Glomerular visceral epithelial cell (primary cell): Measurements from ENCODE around the gene TMEM91.
A peak's percentile ranks its signal among the peaks of the same experiment; 100 is the strongest.
"Not testable (repeated sequence)": the region's sequence is repeated elsewhere in the genome, so short reads cannot be mapped to it uniquely, and the experiment has no call there.

Experiments
- DNase-seq: peaks from one replicate; pipeline ENCODE4 v3.0.0-alpha.2; 2016; ENCODE audit errors: extremely low spot score

The TMEM91 gene

GRCh38 chr19:41376241-41376997, at the start of gene TMEM91:
Gene TMEM91 (plus strand): TSS chr19:41376533. CDS start chr19:41378310, 1,777 bp downstream.
- DNase-seq, result no peak

DNA sequence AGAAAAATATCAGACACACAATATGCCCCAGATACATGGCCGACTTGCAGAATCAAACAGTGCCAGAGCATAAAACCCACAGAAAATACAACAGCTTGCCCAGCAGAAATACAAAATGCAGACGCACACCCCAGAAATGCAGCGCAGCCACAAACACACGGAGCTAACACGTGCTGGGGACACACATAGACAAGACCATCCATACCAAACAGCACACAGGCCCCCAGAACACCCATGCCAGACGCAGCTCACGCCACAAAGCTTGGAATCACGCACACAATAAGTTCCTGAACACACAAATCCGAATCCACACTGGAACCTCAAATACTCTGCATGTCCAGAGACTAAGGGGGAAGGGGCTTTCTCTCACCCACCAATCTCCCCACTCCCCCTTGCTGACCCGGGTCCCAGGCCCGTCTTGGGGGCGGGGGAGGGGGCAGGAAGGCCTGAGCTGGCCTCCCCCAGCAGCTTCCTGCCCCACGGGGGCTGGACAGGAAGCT, 49.2 kb upstream of the TMEM91 start:
- no peak for DNase-seq

DNA sequence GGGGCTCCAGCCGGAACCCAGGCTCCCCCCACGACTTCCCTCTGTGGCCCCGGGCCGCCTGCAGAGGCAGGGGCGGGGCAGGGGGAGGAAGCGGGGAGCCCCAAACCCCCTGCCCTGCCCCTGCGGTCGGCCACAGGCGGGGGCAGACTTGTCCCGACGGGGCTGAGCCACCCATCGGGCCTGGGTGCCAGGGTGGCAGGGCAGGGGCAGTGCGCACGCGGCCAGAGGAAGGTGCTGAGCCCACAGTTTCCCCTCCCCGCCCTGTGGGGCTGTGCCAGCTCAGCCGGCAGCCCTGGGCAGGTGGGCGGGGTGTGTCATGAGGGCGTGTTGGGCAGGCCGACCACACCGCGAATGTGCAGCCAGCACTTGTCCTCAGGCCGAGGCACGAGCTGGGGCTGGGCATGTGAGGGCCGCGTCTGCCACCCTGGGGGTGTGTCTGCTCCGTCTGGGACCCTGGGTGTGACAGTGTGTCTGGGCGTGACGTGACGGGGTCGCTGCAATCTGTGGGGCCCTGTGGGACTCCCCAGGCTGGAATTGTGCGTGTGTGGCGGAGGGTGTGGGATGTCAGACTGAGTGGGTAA, 48.7 kb upstream of the TMEM91 start:
- DNase-seq, result peak; percentile 86

DNA sequence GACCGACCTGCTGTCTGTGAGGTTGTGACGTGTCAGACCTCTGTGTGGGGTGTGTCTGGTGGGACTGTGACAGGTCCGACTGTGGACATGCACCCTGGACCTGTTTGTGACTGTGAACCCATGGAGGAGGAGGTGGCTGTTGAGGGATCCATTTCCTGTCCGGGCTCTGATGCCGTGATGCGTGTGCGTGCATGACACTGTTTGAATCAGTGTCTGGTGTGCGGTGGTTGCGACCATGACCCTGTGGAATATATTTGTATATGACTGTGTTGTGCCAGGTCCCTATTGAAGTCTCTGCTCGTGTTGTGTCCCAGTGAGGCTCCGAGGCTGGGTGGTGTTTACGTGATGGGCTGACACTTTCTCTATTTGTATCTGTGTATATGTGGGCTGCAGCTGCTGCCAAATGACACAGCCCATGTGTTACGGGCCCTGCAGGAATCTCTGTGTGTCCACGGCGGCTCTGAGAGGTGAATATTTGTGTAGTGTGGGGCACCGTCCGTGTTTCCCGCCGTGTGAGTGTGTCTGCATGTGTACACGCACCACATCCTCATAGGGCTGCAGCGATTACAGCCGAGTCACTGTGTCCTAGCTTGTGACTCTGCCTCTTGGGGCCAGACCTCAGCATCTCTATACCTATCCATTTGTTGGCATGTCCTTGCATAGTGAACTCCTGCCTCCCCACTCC, 48.0 kb upstream of the TMEM91 start:
- no peak for DNase-seq

GRCh38 chr19:41328842-41329225, 47.5 kb upstream of the TMEM91 start:
- DNase-seq, result no peak

GRCh38 chr19:41330481-41330880, 45.9 kb upstream of the TMEM91 start:
- DNase-seq, result no peak

DNA sequence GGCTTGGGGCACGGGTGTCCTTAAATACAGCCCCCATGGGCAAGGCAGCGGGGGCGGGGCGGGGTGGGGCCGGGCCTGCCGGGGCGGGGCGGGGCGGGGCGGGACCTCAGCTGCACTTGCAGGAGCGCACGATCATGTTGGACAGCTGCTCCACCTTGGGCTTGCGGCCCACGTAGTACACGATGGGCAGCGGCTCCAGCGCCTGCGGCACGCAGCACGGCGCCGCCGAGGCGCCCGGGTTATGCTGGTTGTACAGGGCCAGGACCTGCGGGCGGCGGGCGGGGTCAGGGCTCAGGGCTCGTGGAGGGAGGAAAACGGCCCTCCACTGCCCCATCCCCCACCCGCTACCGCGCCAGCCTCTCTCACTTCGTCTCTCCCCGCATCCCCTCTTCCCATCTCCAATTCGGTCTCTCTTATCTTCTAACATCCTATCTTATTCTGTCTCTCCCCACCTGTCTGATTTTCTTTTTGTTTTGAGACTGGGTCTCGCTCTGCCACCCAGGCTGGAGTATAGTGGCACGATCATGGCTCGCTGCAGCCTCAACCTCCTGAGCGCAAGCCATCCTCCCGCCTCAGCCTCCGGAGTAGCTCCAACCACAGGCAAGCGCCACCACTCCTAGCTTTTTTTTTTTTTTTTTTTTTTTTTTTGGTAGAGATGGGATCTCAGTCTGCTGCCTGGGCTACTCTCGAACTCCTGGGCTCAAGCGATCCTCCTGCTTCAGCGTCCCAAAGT, 45.2 kb upstream of the TMEM91 start:
- no peak for DNase-seq

DNA sequence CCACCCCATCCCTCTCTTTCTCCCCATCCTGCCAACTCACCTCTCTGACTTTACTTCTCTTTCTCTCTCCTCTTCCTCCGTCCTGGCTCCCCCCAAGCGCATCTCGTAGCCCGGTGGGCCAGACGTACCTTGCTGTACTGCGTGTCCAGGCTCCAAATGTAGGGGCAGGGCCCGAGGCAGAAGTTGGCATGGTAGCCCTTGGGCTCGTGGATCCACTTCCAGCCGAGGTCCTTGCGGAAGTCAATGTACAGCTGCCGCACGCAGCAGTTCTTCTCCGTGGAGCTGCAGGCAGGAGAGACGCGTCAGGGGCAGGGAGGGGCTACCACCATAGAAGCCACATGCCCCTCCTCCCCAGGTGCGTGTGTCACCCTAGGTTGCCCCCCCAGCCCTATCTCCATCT, 44.3 kb upstream of the TMEM91 start:
- no peak for DNase-seq

DNA sequence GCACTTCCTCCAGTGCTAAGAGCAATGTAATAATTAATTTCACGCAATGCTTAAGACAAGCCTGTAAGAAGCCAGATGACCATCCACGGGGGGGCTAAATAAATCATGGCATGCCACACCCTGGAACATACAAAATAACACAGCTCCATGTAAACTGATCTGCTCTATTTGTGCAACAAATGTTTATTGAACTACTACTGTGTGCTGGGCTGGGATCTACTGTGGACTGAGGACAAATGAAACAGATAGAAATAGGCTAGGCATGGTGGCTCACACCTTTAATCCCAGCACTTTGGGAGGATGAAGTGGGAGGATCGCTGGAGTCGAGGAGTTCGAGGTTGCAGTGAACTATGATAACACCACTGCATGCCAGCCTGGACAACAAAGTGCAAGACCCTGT, 43.9 kb upstream of the TMEM91 start:
- no peak for DNase-seq

DNA sequence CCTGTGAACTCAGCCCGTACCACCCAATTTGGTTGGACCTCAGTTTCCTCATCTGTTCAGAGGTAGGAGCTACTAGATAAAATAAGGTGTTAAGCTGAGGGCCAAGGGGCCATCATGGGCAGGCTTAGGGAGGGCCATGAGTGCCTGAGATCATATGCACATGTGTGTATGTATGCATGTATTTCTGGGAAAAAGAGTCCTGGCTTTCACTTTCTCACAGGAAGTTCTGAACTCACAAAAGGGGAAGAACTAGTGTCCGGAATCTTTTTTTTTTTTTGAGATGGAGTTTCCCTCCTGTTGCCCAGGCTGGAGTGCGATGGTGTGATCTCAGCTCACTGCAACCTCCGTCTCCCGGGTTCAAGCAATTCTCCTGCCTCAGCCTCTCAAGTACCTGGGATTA, 41.5 kb upstream of the TMEM91 start:
- no peak for DNase-seq

GRCh38 chr19:41335467-41335866, 40.9 kb upstream of the TMEM91 start:
- DNase-seq, result no peak

DNA sequence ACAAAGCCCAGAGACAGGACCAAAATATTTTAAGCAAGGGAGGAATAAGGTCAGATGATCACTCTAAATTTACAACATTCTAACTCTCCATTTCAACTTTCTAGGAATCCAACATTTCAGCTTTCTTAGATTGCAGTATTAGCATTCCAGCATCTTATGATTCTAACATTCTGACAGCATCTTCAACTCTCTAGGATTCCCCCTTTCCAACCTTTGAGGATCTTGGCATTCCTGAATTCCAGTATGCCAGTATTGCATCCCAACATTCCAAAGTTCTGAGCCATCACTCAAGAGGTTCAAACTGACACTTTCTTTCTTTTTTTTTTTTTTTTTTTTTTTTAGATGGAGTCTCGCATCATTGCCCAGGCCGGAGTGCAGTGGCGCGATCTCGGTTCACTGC, 36.4 kb upstream of the TMEM91 start:
- DNase-seq, result peak; percentile 84

DNA sequence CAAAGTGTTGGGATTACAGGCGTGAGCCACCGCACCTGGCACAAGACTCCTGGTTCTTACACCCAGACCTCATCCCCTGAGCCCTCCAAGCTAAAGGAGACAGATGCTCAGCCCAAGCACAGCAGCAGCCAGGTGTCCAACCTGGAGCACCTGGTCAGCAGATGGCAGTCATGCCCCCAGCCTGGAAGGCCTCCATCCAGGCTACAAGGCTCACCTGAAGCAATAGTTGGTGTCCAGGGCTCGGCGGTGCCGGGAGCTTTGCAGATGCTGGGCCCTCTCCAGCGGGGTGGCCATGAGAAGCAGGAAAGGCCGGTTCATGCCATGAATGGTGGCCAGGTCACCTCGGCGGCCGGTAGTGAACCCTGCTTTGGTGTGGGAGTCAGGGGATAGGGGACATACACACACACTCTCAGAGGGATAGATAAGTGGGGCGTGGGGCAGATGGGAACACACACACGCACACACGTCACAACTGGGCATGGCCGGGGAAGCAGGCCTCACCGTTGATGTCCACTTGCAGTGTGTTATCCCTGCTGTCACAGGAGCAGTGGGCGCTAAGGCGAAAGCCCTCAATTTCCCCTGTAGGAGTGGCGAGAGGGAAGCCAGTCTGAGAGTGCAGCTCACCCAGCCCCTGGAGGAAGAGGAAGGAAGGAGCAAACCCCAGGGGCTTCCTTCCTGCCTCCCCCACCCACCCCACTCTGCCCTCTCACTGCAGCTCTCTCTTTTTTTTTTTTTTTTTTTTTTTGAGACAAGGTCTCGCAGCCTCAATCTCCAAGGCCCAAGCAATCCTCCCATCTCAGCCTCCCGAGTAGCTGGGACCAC, 34.5 kb upstream of the TMEM91 start:
- no peak for DNase-seq

DNA sequence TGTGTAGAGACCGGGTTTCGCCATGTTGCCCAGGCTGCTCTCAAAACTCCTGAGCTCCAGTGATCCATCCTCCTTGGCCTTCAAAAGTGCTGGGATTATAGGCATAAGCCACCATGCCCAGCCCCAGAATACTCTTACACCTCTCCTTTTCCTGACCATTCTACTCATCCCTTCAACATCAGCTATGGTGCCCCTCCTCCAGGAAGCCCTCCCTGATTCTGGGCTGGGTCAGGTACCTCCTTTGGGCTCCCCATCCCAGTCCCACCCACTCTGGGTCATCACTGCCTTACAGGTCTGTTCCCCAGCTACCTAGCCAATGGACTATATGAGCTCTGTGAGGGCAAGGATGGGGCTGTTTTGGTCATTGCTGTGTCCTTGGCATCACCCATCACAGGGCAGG, 32.2 kb upstream of the TMEM91 start:
- no peak for DNase-seq

GRCh38 chr19:41346916-41347315, 29.4 kb upstream of the TMEM91 start:
- DNase-seq, result not testable (repeated sequence)

- DNase-seq, result peak; percentile 18
Observed at GRCh38 chr19:41350735-41351338, 25.5 kb upstream of the TMEM91 start.

DNA sequence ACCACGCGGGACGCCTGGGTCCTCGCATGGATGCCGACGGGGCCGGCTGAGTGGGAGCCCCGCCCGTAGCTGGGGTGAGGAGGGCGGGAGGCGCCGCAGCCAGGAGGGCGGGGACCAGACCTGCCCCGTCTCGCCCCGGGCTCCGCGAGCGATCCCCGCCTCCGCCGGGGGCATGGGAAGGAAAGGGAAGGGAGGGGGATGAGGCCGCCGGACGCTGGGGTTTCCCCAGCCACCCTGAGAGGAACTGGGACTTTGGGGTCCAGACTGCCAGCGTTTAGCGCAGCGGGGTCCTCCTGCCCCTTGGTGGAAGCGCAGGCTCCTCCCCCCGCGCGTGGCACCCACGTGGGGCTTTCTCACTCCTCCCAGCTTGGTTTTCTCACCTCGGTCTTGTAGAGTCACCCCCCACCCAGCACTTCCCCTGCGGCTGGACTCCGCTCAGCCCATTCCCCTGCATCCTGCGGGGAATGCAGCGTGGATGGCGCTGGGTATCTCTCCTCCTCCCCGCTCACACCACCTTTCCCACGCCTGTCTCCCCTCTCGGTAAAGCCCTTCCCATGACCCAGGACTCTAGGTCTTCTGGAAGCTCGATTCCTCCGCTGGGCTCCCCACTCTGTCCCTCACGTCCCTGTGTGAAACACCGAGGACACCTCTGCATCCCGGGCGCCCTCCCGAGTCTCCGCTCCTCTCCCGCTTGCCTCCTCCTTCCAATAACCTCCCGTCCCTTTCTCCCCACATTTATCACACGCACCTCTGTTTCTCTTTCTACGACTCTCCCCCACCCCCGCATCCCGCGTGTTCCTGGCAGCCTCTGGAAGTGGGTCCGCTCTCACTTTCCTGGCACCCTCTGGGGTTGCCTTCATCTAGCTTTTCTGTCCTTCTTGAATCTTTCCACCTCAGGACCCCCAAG, 24.7 kb upstream of the TMEM91 start:
- peak; percentile 70 for DNase-seq

- DNase-seq, result no peak
Observed at GRCh38 chr19:41352279-41352608, 24.1 kb upstream of the TMEM91 start.

DNA sequence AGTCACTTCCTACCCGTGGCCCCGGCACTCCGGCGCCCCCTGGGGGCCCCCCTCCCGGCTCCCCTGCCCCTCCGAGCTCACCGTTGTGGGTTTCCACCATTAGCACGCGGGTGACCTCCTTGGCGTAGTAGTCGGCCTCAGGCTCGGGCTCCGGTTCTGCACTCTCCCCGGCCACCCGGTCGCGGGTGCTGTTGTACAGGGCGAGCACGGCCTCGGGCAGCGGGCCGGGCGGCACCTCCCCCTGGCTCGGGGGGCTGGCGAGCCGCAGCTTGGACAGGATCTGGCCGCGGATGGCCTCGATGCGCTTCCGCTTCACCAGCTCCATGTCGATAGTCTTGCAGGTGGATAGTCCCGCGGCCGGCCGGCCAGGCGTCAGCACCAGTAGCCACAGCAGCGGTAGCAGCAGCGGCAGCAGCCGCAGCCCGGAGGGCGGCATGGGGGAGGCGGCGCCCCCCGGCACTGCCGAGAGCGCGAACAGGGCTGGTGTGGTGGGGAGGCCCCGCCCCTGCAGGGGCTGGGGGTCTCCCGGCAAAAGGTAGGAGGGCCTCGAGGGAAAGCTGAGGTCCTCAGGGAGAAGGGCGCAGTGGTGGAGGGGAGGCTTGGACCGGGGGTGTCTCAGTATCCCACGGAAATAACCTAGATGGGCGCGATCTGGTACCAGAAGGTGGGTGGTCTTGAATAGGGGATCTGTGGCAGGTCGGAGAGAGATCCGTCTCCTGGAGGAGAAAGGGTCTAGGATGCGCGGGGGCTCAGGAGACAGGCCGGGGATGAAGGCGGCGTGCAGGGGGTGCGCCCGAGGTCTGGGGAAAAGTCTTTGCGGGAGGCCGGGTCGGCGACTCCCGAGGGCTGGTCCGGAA, 23.5 kb upstream of the TMEM91 start:
- DNase-seq, result peak; percentile 74
